HCT116 (cell line): ENCODE data around the gene ADGRG1. TPM values are rescaled to one million over a fixed set of nuclear protein-coding genes. Genes with fewer than 3 reads are reported as not detected.

Source experiments
- ATAC-seq: fragments of 200-7000 bp; cut with Tn5 transposase; 2 replicates; pipeline ENCODE4 v1.9.1; 2020; ENCODE audit warnings: mild to moderate bottlenecking, moderate library complexity
- BruUV-seq: library from RNA; stranded (reverse); fragments of 400-500 nt; replicated peaks from 2 replicates; lab custom pipeline; 2021; lab: Mats Ljungman, UMichigan
- CTCF ChIA-PET: fragments of 300-600 bp; sonication (Branson Sonifier 250); formaldehyde crosslinking; loops from one replicate; lab custom pipeline; 2021; ENCODE audit warnings: antibody characterized with exemption; lab: Charles Lee
- POLR2A ChIA-PET: fragments of 300-600, 350-600 bp; sonication (Branson Sonifier 250); formaldehyde crosslinking; loops from one replicate; lab custom pipeline; 2021; ENCODE audit warnings: antibody characterized with exemption; lab: Charles Lee
- RAD21 ChIA-PET, 2 experiments: fragments of 300-600 bp; sonication (Branson Sonifier 250); formaldehyde crosslinking; loops; one replicate each; lab custom pipeline; 2023; ENCODE audit warnings: low total read pairs in 2 of 2; ENCODE audit not compliant: uncharacterized antibody in 2 of 2, unreplicated experiment in 2 of 2, low non-redundant PET in 1 of 2; lab: Charles Lee
- DNase-seq: peaks from one replicate; pipeline ENCODE4 v3.0.0-alpha.2; 2010; ENCODE audit warnings: low read depth, low spot score
- H2AFZ ChIP-seq: fragments of 200-600 bp; shearing (Covaris generic), sonication (generic); 2 replicates; pipeline ENCODE4 v1.6.1; 2017; ENCODE audit warnings: low read depth, mixed run types, mixed read lengths, antibody characterized with exemption, low read length; ENCODE audit not compliant: poor library complexity, severe bottlenecking
- H3K27ac ChIP-seq: 2 replicates; pipeline ENCODE4 v1.5.1; 2012; ENCODE audit warnings: low read depth, low read length
- H3K27me3 ChIP-seq: fragments of 200-600 bp; sonication (generic); 2 replicates; pipeline ENCODE4 v1.6.1; 2016; ENCODE audit warnings: mixed run types, low read length, mixed read lengths; ENCODE audit not compliant: insufficient read depth
- H3K36me3 ChIP-seq, 2 experiments: fragments of 200-500 bp in 1 of 2; fragments of 200-600 bp in 1 of 2; sonication (Bioruptor generic) in 1 of 2; sonication (generic) in 1 of 2; 2 replicates each; pipeline versions ENCODE4 v1.5.1 to v1.6.1; 2014 to 2016; ENCODE audit warnings: low read length in 2 of 2, inconsistent platforms in 1 of 2, mixed read lengths in 1 of 2, mixed run types in 1 of 2; ENCODE audit not compliant: insufficient read depth in 2 of 2, control insufficient read depth in 1 of 2
- H3K4me1 ChIP-seq, 2 experiments: fragments of 200-600 bp in 1 of 2; sonication (generic) in 1 of 2; 2 replicates each; pipeline versions ENCODE4 v1.5.1 to v1.6.1; 2012 to 2017; ENCODE audit warnings: low read length in 2 of 2, inconsistent platforms in 1 of 2, mild to moderate bottlenecking in 1 of 2, mixed read lengths in 1 of 2, mixed run types in 1 of 2, moderate library complexity in 1 of 2; ENCODE audit not compliant: insufficient read depth in 2 of 2, control insufficient read depth in 1 of 2
- H3K4me2 ChIP-seq: fragments of 200-600 bp; sonication (generic); 2 replicates; pipeline ENCODE4 v1.6.1; 2017; ENCODE audit warnings: mixed run types, low read length, mixed read lengths
- H3K4me3 ChIP-seq, 2 experiments: fragments of 200-600 bp in 1 of 2; sonication (generic) in 1 of 2; replicated peaks in 1 of 2; 2 replicates each; pipeline ENCODE4 v1.5.1; 2011 to 2016; ENCODE audit warnings: low read length in 2 of 2, control low read depth in 1 of 2, low read depth in 1 of 2, mild to moderate bottlenecking in 1 of 2, mixed read lengths in 1 of 2, mixed run types in 1 of 2
- H3K79me2 ChIP-seq: fragments of 200-600 bp; sonication (generic); 2 replicates; pipeline ENCODE4 v1.6.1; 2017; ENCODE audit warnings: mild to moderate bottlenecking, mixed run types, low read length, moderate library complexity, mixed read lengths; ENCODE audit not compliant: insufficient read depth
- H3K9ac ChIP-seq: fragments of 200-600 bp; sonication (generic); 2 replicates; pipeline ENCODE4 v1.6.1; 2016; ENCODE audit warnings: low read length, mixed read lengths
- H3K9me2 ChIP-seq: fragments of 200-600 bp; sonication (generic), shearing (Covaris generic); 2 replicates; pipeline ENCODE4 v1.6.1; 2017; ENCODE audit warnings: mixed run types, mild to moderate bottlenecking, moderate library complexity; ENCODE audit not compliant: insufficient read depth
- H3K9me3 ChIP-seq, 2 experiments: fragments of 200-500 bp in 1 of 2; fragments of 200-600 bp in 1 of 2; sonication (Bioruptor generic) in 1 of 2; sonication (generic) in 1 of 2; 2 replicates each; pipeline ENCODE4 v1.6.1; 2014 to 2017; ENCODE audit warnings: low read length in 2 of 2, mixed read lengths in 2 of 2, inconsistent platforms in 1 of 2, low read depth in 1 of 2, mild to moderate bottlenecking in 1 of 2, mixed run types in 1 of 2, moderate library complexity in 1 of 2; ENCODE audit not compliant: control insufficient read depth in 1 of 2, insufficient read depth in 1 of 2
- H4K20me1 ChIP-seq: fragments of 200-600 bp; sonication (generic), shearing (Covaris generic); 2 replicates; pipeline ENCODE4 v1.6.1; 2017; ENCODE audit warnings: mixed run types, mild to moderate bottlenecking, moderate library complexity; ENCODE audit not compliant: insufficient read depth
- ATF3 ChIP-seq: IDR thresholded peaks from 2 replicates; pipeline ENCODE4 v1.6.1; 2012
- CBX3 ChIP-seq: IDR thresholded peaks from 2 replicates; pipeline ENCODE4 v1.6.1; 2012; ENCODE audit warnings: low read depth
- CEBPB ChIP-seq: IDR thresholded peaks from 2 replicates; pipeline ENCODE4 v1.6.1; 2012; ENCODE audit warnings: low read depth
- CTCF ChIP-seq, 3 experiments: fragments of 200-600 bp in 1 of 3; sonication (generic) in 1 of 3; IDR thresholded peaks in 2 of 3; conservative IDR thresholded peaks in 1 of 3; 2 replicates each; pipeline ENCODE4 v1.5.1; 2012 to 2017; ENCODE audit warnings: low read depth in 2 of 3, low read length in 2 of 3, antibody characterized with exemption in 1 of 3, borderline replicate concordance in 1 of 3, control low read depth in 1 of 3, mild to moderate bottlenecking in 1 of 3, mixed read lengths in 1 of 3, mixed run types in 1 of 3, moderate library complexity in 1 of 3; ENCODE audit not compliant: insufficient read depth in 1 of 3
- EGR1 ChIP-seq: IDR thresholded peaks from 2 replicates; pipeline ENCODE4 v1.6.1; 2012; ENCODE audit warnings: low read depth
- ELF1 ChIP-seq: IDR thresholded peaks from 2 replicates; pipeline ENCODE4 v1.6.1; 2012; ENCODE audit warnings: low read depth, borderline replicate concordance
- EZH2 ChIP-seq: fragments of 200-600 bp; sonication (generic); IDR thresholded peaks from 2 replicates; pipeline ENCODE4 v1.6.1; 2017; ENCODE audit warnings: antibody characterized with exemption, mixed run types
- EZH2phosphoT487 ChIP-seq: fragments of 200-600 bp; IDR thresholded peaks from 2 replicates; pipeline ENCODE4 v1.6.1; 2018; ENCODE audit warnings: antibody characterized with exemption, borderline replicate concordance
- FOSL1 ChIP-seq: IDR thresholded peaks from 2 replicates; pipeline ENCODE4 v1.6.1; 2012; ENCODE audit warnings: low read depth
- JUND ChIP-seq: IDR thresholded peaks from 2 replicates; pipeline ENCODE4 v1.6.1; 2012
- MAX ChIP-seq: IDR thresholded peaks from 2 replicates; pipeline ENCODE4 v1.6.1; 2012
- RAD21 ChIP-seq: IDR thresholded peaks from 2 replicates; pipeline ENCODE4 v1.6.1; 2012; ENCODE audit warnings: low read depth, mild to moderate bottlenecking
- REST ChIP-seq: IDR thresholded peaks from 2 replicates; pipeline ENCODE4 v1.6.1; 2012; ENCODE audit warnings: low read depth
- SIN3A ChIP-seq: IDR thresholded peaks from 2 replicates; pipeline ENCODE4 v1.6.1; 2012; ENCODE audit warnings: low read depth
- SRF ChIP-seq: IDR thresholded peaks from 2 replicates; pipeline ENCODE4 v1.6.1; 2012; ENCODE audit warnings: low read depth
- TCF7L2 ChIP-seq: IDR thresholded peaks from 2 replicates; pipeline ENCODE4 v1.7.0; 2011; ENCODE audit warnings: borderline replicate concordance, inconsistent platforms; ENCODE audit not compliant: insufficient read depth, insufficient read length; ENCODE audit errors: extremely low read depth
- ZNF274 ChIP-seq: fragments of 200-500 bp; sonication (Bioruptor generic); IDR thresholded peaks from 2 replicates; pipeline ENCODE4 v1.6.1; 2014; ENCODE audit warnings: mild to moderate bottlenecking, low read depth, low read length, inconsistent platforms
- intact Hi-C: fragments of 100-400 bp; cut with micrococcal nuclease; formaldehyde crosslinking; loops from 2 replicates; pipeline ENCODE4 v1.10.0; 2022
- total RNA-seq: library from RNA; stranded (reverse); gene quantifications from one replicate; pipeline ENCODE4 v1.2.1, GENCODE V29; 2021; ENCODE audit not compliant: unreplicated experiment

ADGRG1 gene
- total RNA-seq, 1 experiment from 2014 or later, result 36.4 TPM

GRCh38 chr16:57619133-57619605 lies 9.3 kb upstream of the ADGRG1 start:
- peak overlapping the region; percentile 70 for H3K9ac ChIP-seq
- H4K20me1 ChIP-seq, result no peaks in the 10 kb centered on the region
- no peaks in the 10 kb centered on the region for H3K36me3 ChIP-seq
- H3K4me1 ChIP-seq, result peaks cover 49 to 55% of the 10 kb centered on the region in 2 experiments
- no peaks in the 10 kb centered on the region for H3K9me2 ChIP-seq
- no peak overlapping the region for H2AFZ ChIP-seq
- ATAC-seq (no peak), DNase-seq (no peak)
- no peaks in the 10 kb centered on the region for H3K27me3 ChIP-seq
- H3K27ac ChIP-seq, result peak overlapping the region; percentile 90
- ChIA-PET CTCF (interaction anchor here (1.5 to 1.7 kb wide), 2 partner anchors 9 to 28 kb away, joined by 4 to 8 read pairs; partner anchors contain the start of gene ADGRG1), RAD21 (interaction anchor here in 1 of 2 experiments (0.7 kb wide), 1 partner anchor 124 kb away, joined by 7 read pairs; no protein-coding TSS in a partner anchor)
- no peaks in the 10 kb centered on the region for H3K9me3 ChIP-seq
- peak overlapping the region; percentile 99 for H3K4me2 ChIP-seq
- peak overlapping the region; percentile 75 to 82 for H3K4me3 ChIP-seq
- H3K79me2 ChIP-seq, result no peaks in the 10 kb centered on the region
- intact Hi-C loops, result no loop called here
- TF ChIP-seq RAD21 (no peak), REST (no peak), SRF (no peak), ATF3 (no peak), FOSL1 (no peak), ELF1 (no peak), ZNF274 (no peak), SIN3A (no peak), CEBPB (no peak), JUND (no peak), EZH2phosphoT487 (no peak), EZH2 (no peak), CBX3 (no peak), MAX (no peak), TCF7L2 (no peak), CTCF (IDR thresholded peaks at IDR 0.05 in 2 of 3, conservative IDR thresholded peaks at IDR 0.05 in 1 of 3; ENCODE audit: borderline replicate concordance in 1 of 3, insufficient read depth in 1 of 3, low read depth in 2 of 3, low read length in 2 of 3) (no peak), EGR1 (no peak)
- TF ChIP-seq, all 23 proteins: peak for 0
- POLR2A ChIA-PET, result interaction anchor here (0.8 to 1.7 kb wide), 7 partner anchors 9 to 116 kb away, joined by 3 to 6 read pairs (median 4); partner anchors contain the start of gene ADGRG1
- BruUV-seq, result TSS peak; percentile 51
